Keratinocyte (primary cell): Measurements from ENCODE around the gene BNC2.

ENCODE experiments used
- EZH2 ChIP-seq: IDR thresholded peaks from one replicate; pipeline ENCODE4 v1.6.1; 2012; ENCODE audit warnings: inconsistent platforms, mild to moderate bottlenecking, low read length, moderate library complexity
- TF ChIP-seq, protein P1 (sequence below), 3 experiments: IDR thresholded peaks in 1 of 3; conservative IDR thresholded peaks in 1 of 3; optimal IDR thresholded peaks in 1 of 3; 2 replicates in 2 of 3; 3 replicates in 1 of 3; pipeline versions ENCODE3 to v1.5.1; 2011; ENCODE audit warnings: low read length in 3 of 3, mild to moderate bottlenecking in 3 of 3, moderate library complexity in 2 of 3, control low read depth in 1 of 3, inconsistent platforms in 1 of 3; ENCODE audit not compliant: insufficient read depth in 2 of 3; ENCODE audit errors: extremely low read depth in 1 of 3

DNA sequence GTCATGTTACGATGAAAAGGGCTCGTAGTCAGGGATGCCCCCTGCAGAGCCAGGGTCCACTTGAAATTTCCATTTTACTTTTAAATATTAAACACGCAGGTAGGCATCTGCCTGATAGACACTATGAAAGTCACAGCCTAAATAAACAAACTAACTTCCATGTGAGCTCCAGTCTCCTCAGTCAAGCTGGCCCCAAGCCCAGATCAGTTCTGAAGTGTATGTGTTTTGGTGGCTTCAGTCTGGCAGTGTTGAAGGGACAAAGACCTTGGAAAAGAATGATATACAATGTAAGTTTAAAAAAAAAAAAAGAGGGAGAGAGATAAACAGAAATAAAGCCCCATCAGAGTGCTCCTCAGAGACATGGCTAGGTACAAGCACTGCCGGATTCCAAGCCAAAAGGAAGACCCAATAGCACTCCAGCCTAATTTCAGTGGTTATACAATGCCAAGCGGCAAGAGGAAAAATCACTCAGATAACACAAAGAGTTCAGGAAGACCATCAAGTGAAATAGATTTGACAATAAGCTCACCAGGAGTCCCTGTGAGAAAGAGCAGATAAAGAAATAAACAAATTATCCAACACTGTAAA is 181.0 kb downstream of the BNC2 start:
- TF ChIP-seq, protein P1, sequence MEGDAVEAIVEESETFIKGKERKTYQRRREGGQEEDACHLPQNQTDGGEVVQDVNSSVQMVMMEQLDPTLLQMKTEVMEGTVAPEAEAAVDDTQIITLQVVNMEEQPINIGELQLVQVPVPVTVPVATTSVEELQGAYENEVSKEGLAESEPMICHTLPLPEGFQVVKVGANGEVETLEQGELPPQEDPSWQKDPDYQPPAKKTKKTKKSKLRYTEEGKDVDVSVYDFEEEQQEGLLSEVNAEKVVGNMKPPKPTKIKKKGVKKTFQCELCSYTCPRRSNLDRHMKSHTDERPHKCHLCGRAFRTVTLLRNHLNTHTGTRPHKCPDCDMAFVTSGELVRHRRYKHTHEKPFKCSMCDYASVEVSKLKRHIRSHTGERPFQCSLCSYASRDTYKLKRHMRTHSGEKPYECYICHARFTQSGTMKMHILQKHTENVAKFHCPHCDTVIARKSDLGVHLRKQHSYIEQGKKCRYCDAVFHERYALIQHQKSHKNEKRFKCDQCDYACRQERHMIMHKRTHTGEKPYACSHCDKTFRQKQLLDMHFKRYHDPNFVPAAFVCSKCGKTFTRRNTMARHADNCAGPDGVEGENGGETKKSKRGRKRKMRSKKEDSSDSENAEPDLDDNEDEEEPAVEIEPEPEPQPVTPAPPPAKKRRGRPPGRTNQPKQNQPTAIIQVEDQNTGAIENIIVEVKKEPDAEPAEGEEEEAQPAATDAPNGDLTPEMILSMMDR (optimal IDR thresholded peaks at IDR 0.05 in 1 of 3, IDR thresholded peaks at IDR 0.05 in 1 of 3, conservative IDR thresholded peaks at IDR 0.05 in 1 of 3; ENCODE audit: extremely low read depth in 1 of 3, insufficient read depth in 2 of 3, low read length in 3 of 3) = no peak
- TF ChIP-seq EZH2 = no peak
